Uterus (tissue), 2 donors: ENCODE data around the gene PSMC2.

ENCODE experiments used
- CTCF ChIP-seq, 4 experiments: fragments of 200-600 bp in 2 of 4; fragments of 450-650 bp in 2 of 4; sonication (generic) in 2 of 4; IDR thresholded peaks; one replicate each; pipeline ENCODE4 v1.5.1; 2016 to 2019; ENCODE audit warnings: antibody characterized with exemption in 4 of 4, mild to moderate bottlenecking in 2 of 4, moderate library complexity in 1 of 4
- POLR2A ChIP-seq, 2 donors: fragments of 450-650 bp; IDR thresholded peaks; one replicate each; pipeline ENCODE4 v1.6.1; 2016; ENCODE audit warnings: antibody characterized with exemption in 2 of 2, mild to moderate bottlenecking in 1 of 2, moderate library complexity in 1 of 2

GRCh38 chr7:103338864-103339263 lies 8.6 kb upstream of the PSMC2 start:
- no peak for TF ChIP-seq CTCF (IDR thresholded peaks at IDR 0.05)
- no peak for TF ChIP-seq POLR2A (IDR thresholded peaks at IDR 0.05)
